Measurements from ENCODE around the gene CD53. TPM values are rescaled to one million over a fixed set of nuclear protein-coding genes. Genes with fewer than 3 reads are reported as not detected.

CD53 gene
- polyA plus RNA-seq, 1 donor from 2014 or later, result not detected

DNA sequence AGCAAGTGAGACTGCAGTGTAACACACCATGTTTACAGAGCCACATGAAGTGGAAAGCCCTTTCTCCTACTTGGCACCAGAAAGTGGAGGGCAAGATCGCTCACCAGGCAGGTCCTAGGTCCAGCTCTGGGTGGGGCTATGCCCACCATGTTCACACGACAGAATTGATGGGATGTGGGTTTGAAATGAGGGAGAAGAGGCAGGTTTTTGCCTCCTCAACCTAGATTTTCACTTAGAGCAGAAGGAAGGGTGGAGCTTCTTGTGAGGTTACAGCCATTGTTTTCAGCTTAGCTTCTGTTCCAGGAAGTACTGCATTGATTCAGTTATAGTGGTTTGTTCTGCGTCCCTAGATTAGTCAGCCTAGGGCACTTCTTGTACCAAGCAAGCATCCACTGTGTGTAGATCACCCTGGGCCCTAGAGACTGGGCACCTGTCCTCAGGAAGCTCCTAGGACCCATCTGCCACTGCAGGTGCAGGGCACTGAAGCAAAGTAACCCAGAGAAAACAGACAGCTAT lies 2.3 kb downstream of the CD53 start:
- Histone ChIP-seq H2AFZ (ENCODE audit: low read depth, low read length) (no peak overlapping the region), H3F3A (ENCODE audit: insufficient read depth, low read length, poor library complexity, severe bottlenecking) (no peaks in the 10 kb centered on the region), H3K36me3 (ENCODE audit: insufficient read depth, low read length) (no peaks in the 10 kb centered on the region), H3K79me2 (replicated peaks; ENCODE audit: insufficient read depth, low read length) (no peaks in the 10 kb centered on the region), H3K4me2 (ENCODE audit: low read length) (no peak overlapping the region), H3K9me2 (ENCODE audit: insufficient read depth, low read length) (no peaks in the 10 kb centered on the region), H3K4me3 (ENCODE audit: low read length) (no peak overlapping the region), H3K27me3 (ENCODE audit: insufficient read depth, low read depth, low read length) (no peaks in the 10 kb centered on the region), H4K20me1 (ENCODE audit: insufficient read depth) (no peaks in the 10 kb centered on the region), H3K9me3 (ENCODE audit: low read length) (no peaks in the 10 kb centered on the region), H3K9ac (ENCODE audit: low read length) (no peak overlapping the region), H3K27ac (ENCODE audit: low read length) (no peak overlapping the region)
- TF ChIP-seq CTCF (IDR thresholded peaks at IDR 0.05; ENCODE audit: poor library complexity, severe bottlenecking) (no peak), EP300 (conservative IDR thresholded peaks at IDR 0.05; ENCODE audit: poor library complexity, severe bottlenecking) (no peak), POLR2AphosphoS5 (IDR thresholded peaks at IDR 0.05) (no peak), RAD21 (conservative IDR thresholded peaks at IDR 0.05) (no peak), SMC3 (conservative IDR thresholded peaks at IDR 0.05; ENCODE audit: poor library complexity) (no peak), EZH2 (IDR thresholded peaks at IDR 0.05; ENCODE audit: borderline replicate concordance, insufficient read depth, low read length, poor library complexity, severe bottlenecking) (no peak), TAF1 (IDR thresholded peaks at IDR 0.05; ENCODE audit: low read depth) (no peak), MXI1 (conservative IDR thresholded peaks at IDR 0.05; ENCODE audit: poor library complexity, severe bottlenecking) (no peak)
- TF ChIP-seq, protein P1, sequence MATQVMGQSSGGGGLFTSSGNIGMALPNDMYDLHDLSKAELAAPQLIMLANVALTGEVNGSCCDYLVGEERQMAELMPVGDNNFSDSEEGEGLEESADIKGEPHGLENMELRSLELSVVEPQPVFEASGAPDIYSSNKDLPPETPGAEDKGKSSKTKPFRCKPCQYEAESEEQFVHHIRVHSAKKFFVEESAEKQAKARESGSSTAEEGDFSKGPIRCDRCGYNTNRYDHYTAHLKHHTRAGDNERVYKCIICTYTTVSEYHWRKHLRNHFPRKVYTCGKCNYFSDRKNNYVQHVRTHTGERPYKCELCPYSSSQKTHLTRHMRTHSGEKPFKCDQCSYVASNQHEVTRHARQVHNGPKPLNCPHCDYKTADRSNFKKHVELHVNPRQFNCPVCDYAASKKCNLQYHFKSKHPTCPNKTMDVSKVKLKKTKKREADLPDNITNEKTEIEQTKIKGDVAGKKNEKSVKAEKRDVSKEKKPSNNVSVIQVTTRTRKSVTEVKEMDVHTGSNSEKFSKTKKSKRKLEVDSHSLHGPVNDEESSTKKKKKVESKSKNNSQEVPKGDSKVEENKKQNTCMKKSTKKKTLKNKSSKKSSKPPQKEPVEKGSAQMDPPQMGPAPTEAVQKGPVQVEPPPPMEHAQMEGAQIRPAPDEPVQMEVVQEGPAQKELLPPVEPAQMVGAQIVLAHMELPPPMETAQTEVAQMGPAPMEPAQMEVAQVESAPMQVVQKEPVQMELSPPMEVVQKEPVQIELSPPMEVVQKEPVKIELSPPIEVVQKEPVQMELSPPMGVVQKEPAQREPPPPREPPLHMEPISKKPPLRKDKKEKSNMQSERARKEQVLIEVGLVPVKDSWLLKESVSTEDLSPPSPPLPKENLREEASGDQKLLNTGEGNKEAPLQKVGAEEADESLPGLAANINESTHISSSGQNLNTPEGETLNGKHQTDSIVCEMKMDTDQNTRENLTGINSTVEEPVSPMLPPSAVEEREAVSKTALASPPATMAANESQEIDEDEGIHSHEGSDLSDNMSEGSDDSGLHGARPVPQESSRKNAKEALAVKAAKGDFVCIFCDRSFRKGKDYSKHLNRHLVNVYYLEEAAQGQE (IDR thresholded peaks at IDR 0.05; ENCODE audit: borderline replicate concordance), result no peak

DNA sequence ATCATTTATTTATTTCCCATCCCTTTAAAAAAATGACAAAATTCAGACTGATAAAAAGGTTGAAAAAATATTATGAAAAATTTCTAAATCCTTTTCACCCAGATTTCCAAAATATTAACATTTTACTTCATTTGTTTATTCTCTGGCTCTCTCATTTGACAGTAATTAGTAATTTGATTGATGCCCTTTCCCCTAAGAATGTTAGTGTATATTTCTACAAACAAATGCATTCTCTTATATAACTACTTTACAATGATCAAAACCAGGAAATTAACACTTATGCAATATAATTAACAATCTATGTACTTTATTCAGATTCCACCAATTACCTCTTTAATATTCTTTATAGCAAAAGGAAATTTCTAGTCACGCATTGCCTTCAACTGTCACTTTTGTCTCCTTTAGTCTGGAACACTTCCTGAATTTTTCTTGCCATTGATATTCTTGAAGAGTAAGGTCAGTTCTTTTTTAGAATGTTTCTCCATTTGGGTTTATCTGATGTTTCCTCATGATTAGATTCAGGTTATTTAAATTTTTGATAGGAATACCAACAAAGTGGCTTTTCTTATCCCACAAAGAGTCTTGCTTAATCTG lies 3.9 kb downstream of the CD53 start:
- no peak overlapping the region for H3K4me3 ChIP-seq (ENCODE audit: low read length)
- no peaks in the 10 kb centered on the region for H3K36me3 ChIP-seq (ENCODE audit: insufficient read depth, low read length)
- H3K9me3 ChIP-seq (ENCODE audit: low read length), result no peaks in the 10 kb centered on the region
- no peak overlapping the region for H3K9ac ChIP-seq (ENCODE audit: low read length)
- H2AFZ ChIP-seq (ENCODE audit: low read depth, low read length), result no peak overlapping the region
- H4K20me1 ChIP-seq (ENCODE audit: insufficient read depth), result no peaks in the 10 kb centered on the region
- no peaks in the 10 kb centered on the region for H3K9me2 ChIP-seq (ENCODE audit: insufficient read depth, low read length)
- no peaks in the 10 kb centered on the region for H3K79me2 ChIP-seq (replicated peaks; ENCODE audit: insufficient read depth, low read length)
- TF ChIP-seq EZH2 (IDR thresholded peaks at IDR 0.05; ENCODE audit: borderline replicate concordance, insufficient read depth, low read length, poor library complexity, severe bottlenecking), result no peak
- TF ChIP-seq MXI1 (conservative IDR thresholded peaks at IDR 0.05; ENCODE audit: poor library complexity, severe bottlenecking), result no peak
- H3K27ac ChIP-seq (ENCODE audit: low read length), result no peak overlapping the region
- no peak overlapping the region for H3K4me2 ChIP-seq (ENCODE audit: low read length)
- H3K27me3 ChIP-seq (ENCODE audit: insufficient read depth, low read depth, low read length), result no peaks in the 10 kb centered on the region
- no peaks in the 10 kb centered on the region for H3F3A ChIP-seq (ENCODE audit: insufficient read depth, low read length, poor library complexity, severe bottlenecking)

All from neural cell (in vitro differentiated cells).